Neuronal stem cell (in vitro differentiated cells): ENCODE data around the gene HSPA4L.

Experiments
- DNase-seq: peaks from one replicate; pipeline ENCODE4 v3.0.0-alpha.2; 2013; ENCODE audit warnings: low spot score
- H2AFZ ChIP-seq: one replicate; pipeline ENCODE4 v1.6.1; 2013; ENCODE audit warnings: mild to moderate bottlenecking, low read length, inconsistent platforms
- H2AK5ac ChIP-seq: 2 replicates; pipeline ENCODE4 v1.6.1; 2013; ENCODE audit warnings: low read depth, mild to moderate bottlenecking, inconsistent platforms, low read length, moderate library complexity, mixed read lengths
- H2BK120ac ChIP-seq: 2 replicates; pipeline ENCODE4 v1.6.1; 2013; ENCODE audit warnings: low read depth, mild to moderate bottlenecking, inconsistent platforms, low read length, moderate library complexity, mixed read lengths
- H2BK12ac ChIP-seq: one replicate; pipeline ENCODE4 v1.6.1; 2013; ENCODE audit warnings: low read length, inconsistent platforms
- H2BK15ac ChIP-seq: 2 replicates; pipeline ENCODE4 v1.6.1; 2013; ENCODE audit warnings: mild to moderate bottlenecking, low read length, inconsistent platforms, mixed read lengths
- H2BK5ac ChIP-seq: one replicate; pipeline ENCODE4 v1.6.1; 2013; ENCODE audit warnings: inconsistent platforms, mild to moderate bottlenecking, low read length, moderate library complexity
- H3K14ac ChIP-seq: one replicate; pipeline ENCODE4 v1.6.1; 2013; ENCODE audit warnings: low read length, inconsistent platforms
- H3K18ac ChIP-seq: 2 replicates; pipeline ENCODE4 v1.6.1; 2013; ENCODE audit warnings: low read length, inconsistent platforms
- H3K23ac ChIP-seq: 2 replicates; pipeline ENCODE4 v1.6.1; 2013; ENCODE audit warnings: low read depth, mild to moderate bottlenecking, mixed read lengths, low read length, inconsistent platforms; ENCODE audit not compliant: poor library complexity
- H3K27ac ChIP-seq: replicated peaks from 3 replicates; pipeline ENCODE4 v1.5.1; 2013; ENCODE audit warnings: low read length, inconsistent platforms
- H3K27me3 ChIP-seq, 3 experiments: 2 replicates each; pipeline ENCODE4 v1.6.1; 2013; ENCODE audit warnings: low read length in 3 of 3, mild to moderate bottlenecking in 2 of 3, inconsistent platforms in 1 of 3, low read depth in 1 of 3, mixed read lengths in 1 of 3, moderate library complexity in 1 of 3; ENCODE audit not compliant: control insufficient read depth in 3 of 3, insufficient read depth in 3 of 3
- H3K36me3 ChIP-seq, 2 donors: replicated peaks in 1 of 2; 2 replicates each; pipeline ENCODE4 v1.6.1; 2013; ENCODE audit warnings: low read length in 2 of 2; ENCODE audit not compliant: control insufficient read depth in 2 of 2, insufficient read depth in 2 of 2
- H3K4ac ChIP-seq: 2 replicates; pipeline ENCODE4 v1.6.1; 2013; ENCODE audit warnings: inconsistent platforms, mild to moderate bottlenecking, low read length, moderate library complexity
- H3K4me1 ChIP-seq, 2 donors: 1 replicate in 1 of 2; 2 replicates in 1 of 2; pipeline ENCODE4 v1.6.1; 2013; ENCODE audit warnings: low read length in 2 of 2, low read depth in 1 of 2; ENCODE audit not compliant: control insufficient read depth in 2 of 2, insufficient read depth in 1 of 2
- H3K4me2 ChIP-seq: one replicate; pipeline ENCODE4 v1.6.1; 2013; ENCODE audit warnings: mild to moderate bottlenecking, low read length, inconsistent platforms; ENCODE audit not compliant: insufficient read depth, poor library complexity, severe bottlenecking
- H3K4me3 ChIP-seq, 2 donors: 2 replicates each; pipeline ENCODE4 v1.5.1; 2013; ENCODE audit warnings: low read length in 2 of 2, mild to moderate bottlenecking in 2 of 2, inconsistent platforms in 1 of 2, moderate library complexity in 1 of 2
- H3K79me1 ChIP-seq: one replicate; pipeline ENCODE4 v1.6.1; 2013; ENCODE audit warnings: low read depth, mild to moderate bottlenecking, inconsistent platforms, low read length, moderate library complexity
- H3K9ac ChIP-seq: one replicate; pipeline ENCODE4 v1.6.1; 2013; ENCODE audit warnings: mild to moderate bottlenecking, low read depth, low read length, inconsistent platforms; ENCODE audit not compliant: poor library complexity
- H3K9me3 ChIP-seq, 2 donors: replicated peaks in 1 of 2; 2 replicates each; pipeline versions ENCODE3 to v1.6.1; 2013; ENCODE audit warnings: low read length in 2 of 2, mild to moderate bottlenecking in 2 of 2, inconsistent platforms in 1 of 2, low read depth in 1 of 2, mixed read lengths in 1 of 2, moderate library complexity in 1 of 2; ENCODE audit not compliant: control insufficient read depth in 2 of 2, insufficient read depth in 1 of 2
- H4K8ac ChIP-seq: one replicate; pipeline ENCODE4 v1.6.1; 2013; ENCODE audit warnings: low read depth, mild to moderate bottlenecking, inconsistent platforms, low read length, moderate library complexity
- H4K91ac ChIP-seq: one replicate; pipeline ENCODE4 v1.6.1; 2013; ENCODE audit warnings: low read length, low read depth, mild to moderate bottlenecking, inconsistent platforms; ENCODE audit not compliant: poor library complexity
- WGBS, 2 donors: extraction: QIAGEN DNeasy Blood & Tissue Kit; methylation state at CpG; one replicate each; pipeline ENCODE4 v1.1.7; 2013; ENCODE audit warnings: missing lambda C conversion rate in 2 of 2, mixed read lengths in 1 of 2; ENCODE audit not compliant: insufficient read length in 2 of 2, insufficient replicate concordance in 1 of 2; ENCODE audit errors: extremely low coverage in 2 of 2; 5-methylcytosine and 5-hydroxymethylcytosine counted together

The HSPA4L gene

GRCh38 chr4:127880763-127881562 is 98.8 kb downstream of the HSPA4L start, which contains the start of gene PLK4:
Gene PLK4, plus strand, starts transcription at chr4:127880893. Its CDS starts 242 bp downstream, at chr4:127881135.
- Histone ChIP-seq H3K9ac (peak within 1 kb of the TSS; percentile 95), H3K4ac (no peak within 1 kb of the TSS), H2AFZ (peak within 1 kb of the TSS; percentile 97), H3K23ac (peak within 1 kb of the TSS; percentile 76), H3K36me3 (peaks cover 3 to 48% of the 10 kb centered on the region in 2 donors), H3K27ac (peak within 1 kb of the TSS; percentile 96), H3K18ac (peak within 1 kb of the TSS; percentile 98), H2BK12ac (no peak within 1 kb of the TSS), H3K9me3 (no peaks in the 10 kb centered on the region), H3K4me3 (peak within 1 kb of the TSS; percentile 82 to 90), H3K27me3 (no peaks in the 10 kb centered on the region), H4K91ac (peak within 1 kb of the TSS; percentile 56), H2AK5ac (no peak within 1 kb of the TSS), H3K14ac (no peak within 1 kb of the TSS), H2BK5ac (peak within 1 kb of the TSS; percentile 85), H3K79me1 (no peaks in the 10 kb centered on the region), H3K4me1 (peaks cover 0 to 2% of the 10 kb centered on the region in 2 donors), H3K4me2 (peak within 1 kb of the TSS; percentile 87), H2BK120ac (peak within 1 kb of the TSS; percentile 68), H4K8ac (no peak within 1 kb of the TSS), H2BK15ac (no peak within 1 kb of the TSS)
- no CpG with 5 or more reads among the region's 70 CpGs for WGBS, 2 donors
- peak; percentile 89 for DNase-seq

GRCh38 chr4:127881563-127881864 is 99.4 kb downstream of the HSPA4L start:
- peak overlapping the region; percentile 87 for H3K4me2 ChIP-seq
- H2AFZ ChIP-seq, result peak overlapping the region; percentile 97
- whole genome bisulfite sequencing, 2 donors, result no CpG with 5 or more reads among the region's 7 CpGs
- H3K9me3 ChIP-seq, result no peaks in the 10 kb centered on the region
- H2BK120ac ChIP-seq, result no peak overlapping the region
- H3K9ac ChIP-seq, result peak overlapping the region; percentile 95
- no peak overlapping the region for H4K91ac ChIP-seq
- no peak overlapping the region for H3K14ac ChIP-seq
- H3K18ac ChIP-seq, result no peak overlapping the region
- no peak overlapping the region for H3K4ac ChIP-seq
- H3K79me1 ChIP-seq, result no peaks in the 10 kb centered on the region
- H2BK12ac ChIP-seq, result no peak overlapping the region
- H2BK15ac ChIP-seq, result no peak overlapping the region
- peaks cover 0 to 2% of the 10 kb centered on the region in 2 donors for H3K4me1 ChIP-seq
- H2AK5ac ChIP-seq, result no peak overlapping the region
- peak overlapping the region; percentile 82 to 90 for H3K4me3 ChIP-seq
- peaks cover 5 to 51% of the 10 kb centered on the region in 2 donors for H3K36me3 ChIP-seq
- no peak overlapping the region for H3K23ac ChIP-seq
- peak overlapping the region; percentile 85 for H2BK5ac ChIP-seq
- no peaks in the 10 kb centered on the region for H3K27me3 ChIP-seq
- no peak for DNase-seq
- H4K8ac ChIP-seq, result no peak overlapping the region
- peak overlapping the region; percentile 96 for H3K27ac ChIP-seq

- Histone ChIP-seq H3K14ac (no peak overlapping the region), H2BK5ac (no peak overlapping the region), H3K79me1 (peaks cover 2% of the 10 kb centered on the region), H3K4me3 (no peak overlapping the region), H2BK12ac (no peak overlapping the region), H4K8ac (no peak overlapping the region), H2AFZ (no peak overlapping the region), H3K4me1 (no peaks in the 10 kb centered on the region), H3K4ac (no peak overlapping the region), H2AK5ac (no peak overlapping the region), H2BK120ac (no peak overlapping the region), H3K18ac (no peak overlapping the region), H3K9ac (no peak overlapping the region), H3K9me3 (no peaks in the 10 kb centered on the region), H3K4me2 (no peak overlapping the region), H3K36me3 (peaks cover 8 to 100% of the 10 kb centered on the region in 2 donors), H3K27ac (no peak overlapping the region), H4K91ac (no peak overlapping the region), H2BK15ac (no peak overlapping the region), H3K23ac (no peak overlapping the region), H3K27me3 (no peaks in the 10 kb centered on the region)
- DNase-seq, result no peak
- no CpG with 5 or more reads among the region's 1 CpG for WGBS, 2 donors
These were observed 106.4 kb downstream of the HSPA4L start for GRCh38 chr4:127888559-127888958.

DNA sequence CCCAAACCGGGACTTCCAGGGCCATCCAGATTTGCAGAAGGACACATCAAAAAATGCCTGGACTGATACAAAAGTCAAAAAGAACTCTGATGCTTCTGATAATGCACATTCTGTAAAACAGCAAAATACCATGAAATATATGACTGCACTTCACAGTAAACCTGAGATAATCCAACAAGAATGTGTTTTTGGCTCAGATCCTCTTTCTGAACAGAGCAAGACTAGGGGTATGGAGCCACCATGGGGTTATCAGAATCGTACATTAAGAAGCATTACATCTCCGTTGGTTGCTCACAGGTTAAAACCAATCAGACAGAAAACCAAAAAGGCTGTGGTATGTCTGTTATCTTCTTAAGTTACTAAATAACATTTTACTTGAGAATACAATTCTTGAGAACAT is 107.8 kb downstream of the HSPA4L start:
- Histone ChIP-seq H3K27ac (no peak overlapping the region), H4K91ac (no peak overlapping the region), H3K27me3 (no peaks in the 10 kb centered on the region), H3K79me1 (peaks cover 2% of the 10 kb centered on the region), H2BK15ac (no peak overlapping the region), H3K4ac (no peak overlapping the region), H2AFZ (no peak overlapping the region), H3K18ac (no peak overlapping the region), H3K36me3 (peaks cover 11 to 100% of the 10 kb centered on the region in 2 donors), H3K4me2 (no peak overlapping the region), H3K9ac (no peak overlapping the region), H3K14ac (no peak overlapping the region), H4K8ac (no peak overlapping the region), H3K23ac (no peak overlapping the region), H2BK5ac (no peak overlapping the region), H2BK12ac (no peak overlapping the region), H2AK5ac (no peak overlapping the region), H2BK120ac (no peak overlapping the region), H3K9me3 (no peaks in the 10 kb centered on the region), H3K4me1 (no peaks in the 10 kb centered on the region), H3K4me3 (no peak overlapping the region)
- WGBS, 2 donors, result no CpG with 5 or more reads among the region's 3 CpGs
- DNase-seq, result no peak
